A549 treated with ZK216348 at 1 μM for 4 hours (cell line): ENCODE data around the gene VCAM1. TPM values are rescaled to one million over a fixed set of nuclear protein-coding genes. Genes with fewer than 3 reads are reported as not detected.

Experiments used
- total RNA-seq: library from RNA; stranded (reverse); fragments of 200-300 nt; extraction: Qiagen RNA extraction; gene quantifications from 5 replicates; pipeline ENCODE4 v1.2.3, GENCODE V29; 2022; ENCODE audit warnings: low read depth

VCAM1 gene
- total RNA-seq = 0.06 TPM in 1 of 5 replicates, not detected in the others

GRCh38 chr1:100719490-100719889 is at the start of gene VCAM1:
Gene VCAM1, plus strand, starts transcription at chr1:100719742. Its CDS starts 119 bp downstream, at chr1:100719861.

Other genes with a start within 250 kb of the VCAM1 start
- not detected in 5 replicates for gene GPR88, start 181.6 kb upstream of the VCAM1 start, total RNA-seq
- 6.2 to 10.1 TPM (median 7.6 TPM) in 5 replicates for gene EXTL2, start 175.1 kb downstream of the VCAM1 start, total RNA-seq
- gene SLC30A7, start 176.3 kb downstream of the VCAM1 start, total RNA-seq = 5.4 to 10.3 TPM (median 9.9 TPM) in 5 replicates